WTC11 (cell line): ENCODE data around the gene RAB25.

ENCODE experiments used
- CTCF ChIP-seq: fragments of 200-600 bp; IDR thresholded peaks from 2 replicates; pipeline ENCODE4 v1.8.0; 2022; ENCODE audit warnings: antibody characterized with exemption
- JUN ChIP-seq: sonication (generic); formaldehyde crosslinking; IDR thresholded peaks from 2 replicates; pipeline ENCODE4 v1.8.0; 2023; ENCODE audit warnings: mild to moderate bottlenecking, missing genetic modification reagents
- KAT7 ChIP-seq: sonication (generic); formaldehyde crosslinking; IDR thresholded peaks from 2 replicates; pipeline ENCODE4 v1.8.1; 2023; ENCODE audit warnings: missing genetic modification reagents, mild to moderate bottlenecking, borderline replicate concordance

- TF ChIP-seq KAT7 (no peak), JUN (CRISPR knock-in tag) (no peak), CTCF (no peak)
Observed at GRCh38 chr1:156095906-156096508, 35.0 kb downstream of the RAB25 start.
